Measurements from ENCODE around the gene ESYT2.
"Not testable (repeated sequence)": the region's sequence is repeated elsewhere in the genome, so short reads cannot be mapped to it uniquely, and the experiment has no call there.

The ESYT2 gene

GRCh38 chr7:158722574-158723237 lies 106.6 kb downstream of the ESYT2 start:
- no peak for DNase-seq

GRCh38 chr7:158720112-158720511 lies 109.2 kb downstream of the ESYT2 start:
- no peak for DNase-seq

- DNase-seq = no peak
These were observed 112.5 kb downstream of the ESYT2 start for GRCh38 chr7:158716802-158717201.

- no peak for DNase-seq
These were observed 118.6 kb downstream of the ESYT2 start for GRCh38 chr7:158710651-158711102.

GRCh38 chr7:158707610-158708009 lies 121.7 kb downstream of the ESYT2 start:
- no peak for DNase-seq

- DNase-seq = no peak
These were observed 122.4 kb downstream of the ESYT2 start for GRCh38 chr7:158706710-158707590.

- DNase-seq = no peak
These were observed 123.0 kb downstream of the ESYT2 start for GRCh38 chr7:158706273-158706704.

- no peak for DNase-seq
These were observed 124.0 kb downstream of the ESYT2 start for GRCh38 chr7:158705234-158705850.

GRCh38 chr7:158704524-158705233 lies 124.6 kb downstream of the ESYT2 start, which contains the start of gene NCAPG2:
NCAPG2 (minus strand) TSS chr7:158704804; CDS start chr7:158701899, 2,905 bp downstream.
- DNase-seq = peak; percentile 86

GRCh38 chr7:158703679-158704523 lies 125.4 kb downstream of the ESYT2 start:
- not testable (repeated sequence) for DNase-seq

- DNase-seq = no peak
These were observed 126.4 kb downstream of the ESYT2 start for GRCh38 chr7:158702944-158703343.

- no peak for DNase-seq
These were observed 127.1 kb downstream of the ESYT2 start for GRCh38 chr7:158702196-158702595.

GRCh38 chr7:158700008-158700407 lies 129.3 kb downstream of the ESYT2 start:
- DNase-seq = no peak

- no peak for DNase-seq
These were observed 130.0 kb downstream of the ESYT2 start for GRCh38 chr7:158699341-158699740.

GRCh38 chr7:158698657-158699195 lies 130.6 kb downstream of the ESYT2 start:
- no peak for DNase-seq

- DNase-seq = not testable (repeated sequence)
These were observed 131.7 kb downstream of the ESYT2 start for GRCh38 chr7:158697597-158697996.

GRCh38 chr7:158695726-158696452 lies 133.4 kb downstream of the ESYT2 start:
- no peak for DNase-seq

- no peak for DNase-seq
These were observed 134.3 kb downstream of the ESYT2 start for GRCh38 chr7:158695056-158695455.

- DNase-seq = no peak
These were observed 134.7 kb downstream of the ESYT2 start for GRCh38 chr7:158694650-158695049.

GRCh38 chr7:158689488-158689887 lies 139.8 kb downstream of the ESYT2 start:
- no peak for DNase-seq

GRCh38 chr7:158687406-158687805 lies 141.9 kb downstream of the ESYT2 start:
- DNase-seq = no peak
